SW480 (cell line): ENCODE data around the gene CCDC187.

Source experiments
- DNase-seq: peaks from one replicate; pipeline ENCODE4 v3.0.0-alpha.2; 2016; ENCODE audit warnings: low spot score

Gene CCDC187

DNA sequence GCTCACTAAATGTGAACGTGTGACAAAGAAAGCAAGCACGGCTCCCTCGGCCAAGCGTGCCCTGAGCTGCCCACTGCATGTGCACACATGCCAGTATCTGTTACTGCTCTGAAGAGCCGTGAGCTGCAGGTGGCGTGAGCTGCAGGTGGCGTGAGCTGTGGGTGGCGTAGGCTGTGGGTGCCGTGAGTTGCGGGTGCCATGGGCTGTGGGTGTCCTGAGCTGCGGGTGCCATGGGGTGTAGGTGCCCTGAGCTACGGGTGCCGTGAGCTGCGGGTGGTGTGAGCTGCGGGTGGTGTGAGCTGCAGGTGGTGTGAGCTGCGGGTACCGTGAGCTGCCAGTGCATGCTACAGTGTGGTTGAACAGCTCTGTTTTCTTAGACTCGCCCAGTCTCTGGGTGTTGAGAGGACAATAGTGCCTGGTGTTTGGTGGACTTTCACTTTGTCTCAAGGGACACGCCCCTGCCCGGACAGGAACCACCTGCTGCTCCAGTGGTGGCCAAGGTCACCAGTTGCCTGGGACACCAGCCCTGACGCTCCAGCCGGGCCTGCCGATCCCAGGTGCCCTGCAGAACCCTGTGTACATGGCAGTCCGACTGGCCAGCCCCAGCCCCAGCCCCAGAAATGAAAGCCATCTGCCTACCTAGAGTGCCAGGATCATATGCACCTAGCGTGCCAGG lies 6.7 kb downstream of the CCDC187 start:
- peak; percentile 81 for DNase-seq

DNA sequence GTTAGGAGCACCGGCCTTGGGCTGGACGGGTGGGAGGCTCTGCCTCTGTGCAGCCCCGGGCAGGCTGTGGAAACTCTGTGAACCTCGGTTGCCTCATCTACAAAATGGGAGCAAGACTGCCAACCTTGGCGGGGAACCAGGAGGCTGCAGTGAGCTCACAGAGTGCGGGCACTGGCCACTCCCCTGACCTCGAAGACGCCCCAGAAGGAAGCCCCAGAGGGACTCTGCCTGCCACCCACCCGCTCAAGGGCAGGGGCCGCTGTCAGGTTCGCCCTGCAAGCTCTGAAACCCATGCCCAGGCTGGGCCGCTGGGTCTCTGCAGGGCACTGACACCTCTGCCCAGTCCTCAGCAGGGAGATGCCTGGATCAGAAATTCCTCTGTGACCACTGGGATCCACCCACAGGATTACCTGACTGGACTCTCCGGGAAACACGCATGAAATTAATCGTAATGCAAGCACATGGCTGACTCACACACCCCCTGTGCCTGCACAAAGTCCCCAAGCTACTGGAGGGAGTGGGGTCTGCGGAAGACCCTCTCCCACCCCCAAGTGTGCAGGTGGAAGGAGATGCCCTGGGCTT lies 7.4 kb downstream of the CCDC187 start:
- DNase-seq = peak; percentile 66

- no peak for DNase-seq
Measured at GRCh38 chr9:136295542-136296433, 8.1 kb downstream of the CCDC187 start.

- DNase-seq = no peak
Measured at GRCh38 chr9:136295055-136295454, 8.8 kb downstream of the CCDC187 start.

DNA sequence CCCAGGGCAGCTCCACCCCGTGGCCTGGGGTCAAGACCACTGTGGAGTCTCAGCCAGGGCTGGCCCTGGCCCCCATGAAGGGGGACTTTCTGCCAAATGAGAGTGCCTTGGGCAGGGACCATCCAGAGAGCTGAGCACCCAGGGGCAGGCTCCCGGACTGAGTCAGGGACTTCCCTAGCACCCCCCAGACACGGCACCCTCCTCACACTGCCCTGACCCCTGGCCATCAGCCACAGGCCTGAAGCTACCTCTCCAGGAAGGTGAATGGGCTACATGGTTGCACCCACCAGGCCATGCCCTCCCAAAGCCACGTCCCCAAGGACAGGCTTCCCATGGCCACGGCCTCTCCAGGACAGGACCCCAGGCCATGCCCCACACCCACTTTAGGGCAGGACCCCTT lies 9.5 kb downstream of the CCDC187 start:
- DNase-seq = no peak

DNA sequence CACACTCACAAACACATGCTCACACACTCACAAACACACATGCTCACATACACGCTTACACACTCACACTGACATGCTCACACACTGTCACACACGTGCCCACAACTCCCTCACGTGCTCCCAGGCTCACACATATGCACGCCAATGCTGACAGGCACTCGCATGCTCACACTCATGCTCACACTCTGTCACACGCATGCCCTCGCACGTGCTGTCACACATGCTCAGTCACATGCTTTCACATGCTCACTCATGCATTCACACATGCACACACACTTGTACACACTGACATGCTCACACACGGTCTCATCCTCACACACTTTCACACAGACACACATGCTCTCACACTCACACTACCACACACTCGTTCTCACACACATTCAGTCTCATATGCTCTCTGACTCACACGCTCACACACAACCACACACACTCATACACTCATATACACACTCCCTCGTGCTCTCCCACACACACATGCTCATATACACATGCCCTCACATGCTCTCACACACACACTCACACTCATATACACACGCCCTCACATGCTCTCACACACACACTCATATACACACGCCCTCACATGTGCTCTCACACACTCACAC lies 10.3 kb downstream of the CCDC187 start:
- DNase-seq = no peak

GRCh38 chr9:136292591-136293448 lies 11.1 kb downstream of the CCDC187 start:
- DNase-seq = peak; percentile 56

- DNase-seq = no peak
Measured at GRCh38 chr9:136292026-136292538, 11.8 kb downstream of the CCDC187 start.

- DNase-seq = no peak
Measured at GRCh38 chr9:136291306-136292025, 12.4 kb downstream of the CCDC187 start.

GRCh38 chr9:136290508-136291000 lies 13.3 kb downstream of the CCDC187 start:
- DNase-seq = no peak

- peak; percentile 21 for DNase-seq
Measured at GRCh38 chr9:136289651-136290507, 14.0 kb downstream of the CCDC187 start.

DNA sequence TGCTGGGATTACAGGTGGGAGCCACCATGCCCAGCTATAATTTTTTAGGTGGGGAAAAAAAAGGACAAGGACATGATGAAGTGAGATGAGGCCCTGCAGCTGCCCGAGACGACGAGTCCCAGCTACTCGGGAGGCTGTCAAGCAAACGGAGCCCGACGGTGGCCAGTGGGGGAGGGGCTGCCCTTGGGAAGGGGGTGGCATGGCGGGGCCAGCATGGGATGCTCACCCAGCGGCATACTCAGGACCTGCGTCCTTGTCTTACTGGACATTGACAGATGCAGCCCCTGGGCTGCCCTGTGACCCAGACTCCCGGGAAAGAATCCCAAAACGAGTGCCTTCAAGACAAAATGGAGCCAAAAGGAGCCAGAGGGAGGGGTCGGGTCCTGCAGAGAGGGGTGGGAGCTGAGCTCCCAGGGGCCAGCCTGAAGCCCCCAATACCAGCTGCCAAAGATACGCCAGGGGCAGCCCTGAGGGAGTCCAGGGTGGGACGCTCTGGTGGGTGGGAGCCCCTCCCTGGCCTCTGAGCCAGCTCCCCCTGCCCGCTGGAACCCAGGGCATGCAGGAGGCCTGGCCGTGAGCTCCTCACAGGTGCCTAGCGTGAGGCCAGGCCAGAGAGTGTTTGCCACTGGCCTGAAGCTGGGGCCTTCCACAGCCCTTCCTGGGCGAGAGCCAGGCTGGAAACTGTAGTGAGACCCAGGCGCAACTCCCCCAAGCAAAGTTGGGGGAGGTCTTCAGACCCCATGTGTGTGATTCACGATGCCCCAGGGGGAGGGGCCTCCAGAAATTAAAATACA lies 15.7 kb downstream of the CCDC187 start:
- DNase-seq = no peak

GRCh38 chr9:136286987-136287379 lies 16.9 kb downstream of the CCDC187 start:
- DNase-seq = no peak

GRCh38 chr9:136286359-136286986 lies 17.4 kb downstream of the CCDC187 start:
- no peak for DNase-seq

GRCh38 chr9:136285501-136286358 lies 18.2 kb downstream of the CCDC187 start:
- no peak for DNase-seq

DNA sequence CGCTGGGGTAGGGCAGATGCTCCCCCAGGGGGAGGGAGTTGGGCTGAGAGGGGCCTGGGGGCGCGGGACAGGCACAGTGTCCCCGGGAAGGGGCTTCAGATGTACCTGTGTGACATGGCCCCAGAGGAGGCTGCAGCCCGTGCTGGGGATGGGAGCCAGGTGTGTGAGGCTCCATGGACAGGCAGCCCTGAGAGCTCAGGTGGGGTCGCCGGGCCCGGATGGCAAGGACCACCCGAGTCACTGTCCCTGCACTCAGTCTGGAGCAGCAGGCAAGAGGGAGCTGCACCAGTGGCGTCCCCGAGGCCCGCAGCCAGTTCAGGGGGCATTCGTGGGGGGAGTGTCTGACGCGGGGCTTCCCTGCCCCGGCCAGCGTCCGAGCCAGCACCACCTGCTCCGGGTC lies 18.9 kb downstream of the CCDC187 start:
- DNase-seq = no peak

GRCh38 chr9:136284311-136284710 lies 19.6 kb downstream of the CCDC187 start:
- DNase-seq = no peak
